Measurements from ENCODE around the gene EIF2S2.

The EIF2S2 gene

DNA sequence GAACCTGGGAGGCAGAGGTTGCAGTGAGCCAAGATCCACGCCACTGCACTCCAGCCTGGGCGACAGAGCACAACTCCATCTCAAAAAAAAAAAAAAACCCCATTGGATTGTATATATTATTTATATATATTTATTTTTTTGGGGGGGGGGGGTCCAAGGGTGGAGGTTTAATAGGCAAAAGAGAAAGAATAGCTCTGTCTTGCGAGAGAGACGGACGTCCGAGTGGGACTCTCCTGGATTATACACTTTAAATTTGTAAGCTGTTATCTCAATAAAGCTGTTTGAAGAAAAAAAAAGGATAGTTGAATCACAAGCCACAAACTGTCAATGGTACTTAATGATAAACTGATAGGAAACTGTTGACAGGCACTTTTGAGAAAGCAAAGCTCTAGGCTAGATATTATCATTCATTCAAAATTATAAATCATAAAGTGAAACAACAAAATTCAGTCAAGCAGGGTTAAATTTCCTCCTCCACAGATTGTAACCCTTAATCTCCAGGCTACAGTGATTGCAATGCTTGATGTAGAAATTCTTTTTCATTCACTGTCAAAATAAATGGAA lies 20.3 kb downstream of the EIF2S2 start:
- Histone ChIP-seq H3K4me3 (no peak overlapping the region), H3K27ac (no peak overlapping the region)

DNA sequence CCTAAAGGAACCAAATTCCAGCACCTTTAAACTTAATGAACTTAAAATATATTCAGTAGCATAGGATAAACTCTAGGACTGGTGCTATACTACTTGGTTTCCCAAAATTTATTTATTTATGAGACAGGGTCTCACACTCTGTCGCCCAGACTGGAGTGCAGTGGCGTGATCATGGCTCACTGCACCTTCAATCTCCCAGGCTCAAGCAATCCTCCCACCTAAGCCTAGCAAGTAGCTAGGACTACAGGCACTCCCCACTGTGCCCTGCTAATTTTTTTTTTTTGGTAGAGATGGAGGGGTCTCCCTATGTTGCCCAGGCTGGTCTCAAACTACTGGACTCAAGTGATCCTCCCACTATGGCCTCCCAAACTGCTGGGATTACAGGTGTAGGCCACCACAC lies 21.4 kb downstream of the EIF2S2 start:
- H3K27ac ChIP-seq = no peak overlapping the region

DNA sequence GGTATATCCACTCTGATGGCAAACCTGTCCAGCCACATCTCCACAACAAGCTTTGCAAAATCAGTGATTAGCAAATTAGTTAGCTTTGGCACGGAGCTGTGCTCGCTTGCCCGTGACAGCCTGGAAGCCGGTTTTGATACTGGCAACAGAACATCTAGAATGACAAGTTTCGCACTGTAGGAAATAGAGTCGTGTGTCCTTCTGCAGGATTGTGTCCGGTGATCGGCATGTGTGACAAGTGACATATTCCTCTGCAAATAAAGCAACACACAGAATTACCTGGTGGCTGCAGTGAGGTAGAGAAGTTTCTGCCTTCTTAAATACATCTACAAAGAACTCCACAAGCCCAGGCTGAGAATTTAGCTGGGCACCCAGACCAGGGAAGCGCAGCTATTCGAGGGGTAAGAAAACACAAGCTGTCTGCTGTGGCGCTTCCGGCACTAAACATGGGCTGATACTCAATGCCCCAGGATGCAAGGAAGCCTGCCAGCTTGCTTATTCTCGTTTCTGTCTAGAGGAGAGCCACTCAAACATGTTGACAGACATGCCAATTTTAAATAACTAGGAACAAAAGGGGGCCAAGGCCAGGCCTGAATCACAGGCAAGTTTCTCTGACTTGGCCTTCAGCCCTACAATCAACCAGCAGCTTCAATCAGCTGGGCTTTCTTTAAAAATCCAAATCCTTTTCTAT lies 22.2 kb downstream of the EIF2S2 start:
- H3K27ac ChIP-seq = peak overlapping the region in 4 of 21 experiments; percentile 13 to 49 (median 20)
- H3K4me3 ChIP-seq = no peak overlapping the region

More for the DNA sequence above, 21.4 kb downstream of the EIF2S2 start:
- H3K4me3 ChIP-seq = no peak overlapping the region

DNA sequence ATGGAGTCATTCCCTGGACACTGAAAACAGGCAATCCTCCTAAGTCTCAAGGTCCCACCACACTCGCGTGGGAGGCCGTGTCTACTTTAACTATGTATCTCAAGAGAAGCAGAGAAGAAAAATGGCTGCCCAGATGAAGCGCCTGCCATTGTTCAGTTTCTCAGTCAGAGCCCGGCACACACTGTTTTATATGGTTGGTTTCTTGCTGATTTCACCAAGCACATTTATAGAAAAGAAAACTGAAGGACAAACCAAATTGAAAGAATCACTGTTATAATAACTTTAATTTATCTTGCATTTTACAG lies 22.9 kb downstream of the EIF2S2 start:
- Histone ChIP-seq H3K27ac (no peak overlapping the region), H3K4me3 (no peak overlapping the region)

DNA sequence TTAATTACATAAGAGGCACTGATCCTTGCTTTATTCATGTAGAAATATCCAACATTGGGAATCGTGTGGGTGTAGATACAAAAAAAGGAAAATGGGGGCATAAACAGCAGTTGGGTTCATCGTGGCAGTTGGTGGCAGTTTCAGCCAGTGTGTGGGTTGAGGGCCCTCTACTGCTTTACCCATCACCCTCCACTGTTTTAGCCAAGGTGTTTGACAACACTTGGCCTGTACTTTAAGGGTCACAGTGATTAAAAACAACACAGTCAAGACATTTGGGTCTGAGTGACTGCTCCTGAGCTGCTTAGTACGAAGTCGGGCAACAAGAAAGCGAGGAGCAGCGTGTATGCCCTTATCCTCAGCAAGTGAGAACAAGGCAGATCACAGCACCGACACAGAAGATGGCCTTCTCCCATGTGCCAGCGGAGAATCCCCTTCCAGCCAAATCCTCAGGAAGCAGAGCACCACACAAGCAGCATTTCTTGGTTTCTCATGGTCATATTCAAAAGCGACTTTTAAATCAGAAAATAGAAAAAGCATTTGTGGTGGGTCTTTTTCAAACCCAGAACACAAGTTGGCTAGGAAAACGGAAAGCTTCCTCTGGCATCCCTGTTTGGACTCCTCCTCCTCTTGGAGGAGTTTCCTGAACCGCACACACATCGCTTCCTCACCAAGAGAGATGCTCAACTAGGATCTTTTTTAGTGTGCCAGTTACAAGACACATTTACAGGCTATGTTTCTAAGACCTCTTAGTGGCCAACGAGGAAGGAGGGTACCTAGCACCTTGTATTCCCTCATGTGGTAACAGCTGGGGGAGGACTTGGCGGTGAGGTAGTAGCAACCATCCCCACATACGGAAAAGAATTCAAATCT lies 23.5 kb downstream of the EIF2S2 start:
- Histone ChIP-seq H3K4me3 (no peak overlapping the region), H3K27ac (no peak overlapping the region)

DNA sequence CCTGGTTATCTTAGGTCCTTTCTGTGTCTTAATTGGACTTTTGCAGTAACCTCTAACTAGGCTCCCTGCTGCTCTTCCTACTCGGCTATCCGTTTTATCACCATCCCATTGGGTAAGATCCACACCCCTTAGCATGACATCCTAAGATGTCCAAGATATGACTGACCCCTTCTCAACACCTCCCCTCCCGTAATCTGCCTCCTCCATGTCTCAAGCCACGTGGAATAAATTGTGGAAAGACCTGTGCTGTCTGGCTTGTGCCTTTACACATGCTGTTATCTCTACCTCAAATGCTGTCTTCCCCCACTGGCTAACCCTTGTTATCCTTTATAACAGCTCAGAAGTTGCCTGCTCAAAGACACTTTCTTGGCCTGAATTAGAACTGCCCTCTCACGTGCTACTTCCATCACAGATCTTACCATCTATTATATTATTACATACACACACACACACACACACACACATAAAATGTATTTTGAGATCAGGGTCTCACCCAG lies 26.5 kb downstream of the EIF2S2 start:
- H3K4me3 ChIP-seq = no peak overlapping the region
- no peak overlapping the region for H3K27ac ChIP-seq

DNA sequence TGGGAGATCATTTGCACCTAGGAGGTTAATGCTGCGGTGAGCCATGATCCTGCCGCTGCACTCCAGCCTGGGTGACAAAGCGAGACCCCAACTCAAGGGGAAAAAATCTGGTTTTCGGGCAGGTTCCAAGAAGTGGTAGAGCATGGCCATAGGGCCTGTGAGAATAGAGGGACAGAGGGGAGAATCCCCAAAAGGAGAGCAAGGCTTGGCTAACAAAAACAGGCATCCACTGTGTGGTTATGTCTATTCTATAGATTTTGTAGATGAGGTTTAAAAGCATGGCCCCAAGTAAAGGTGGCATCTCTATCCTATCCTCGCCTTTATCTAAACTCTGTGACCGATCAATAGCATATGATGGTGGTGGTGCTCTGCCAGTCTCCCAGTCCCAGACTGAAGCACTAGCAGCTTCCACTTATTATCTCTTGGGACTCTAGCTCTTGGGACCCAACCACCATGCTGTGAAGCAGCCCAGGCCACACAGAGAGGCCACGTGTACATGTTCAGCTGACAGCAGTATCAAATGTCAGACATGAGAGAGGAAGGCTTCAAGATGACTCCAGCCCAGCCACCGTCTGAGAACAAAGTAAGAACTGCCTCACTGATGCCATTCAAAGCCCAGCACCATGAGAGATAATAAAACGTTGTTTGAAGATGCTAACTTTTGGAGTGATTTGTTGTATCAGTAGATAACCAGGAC lies 27.7 kb downstream of the EIF2S2 start:
- H3K4me3 ChIP-seq = no peak overlapping the region
- H3K27ac ChIP-seq = peak overlapping the region in 2 of 21 experiments; percentile 20 to 57

DNA sequence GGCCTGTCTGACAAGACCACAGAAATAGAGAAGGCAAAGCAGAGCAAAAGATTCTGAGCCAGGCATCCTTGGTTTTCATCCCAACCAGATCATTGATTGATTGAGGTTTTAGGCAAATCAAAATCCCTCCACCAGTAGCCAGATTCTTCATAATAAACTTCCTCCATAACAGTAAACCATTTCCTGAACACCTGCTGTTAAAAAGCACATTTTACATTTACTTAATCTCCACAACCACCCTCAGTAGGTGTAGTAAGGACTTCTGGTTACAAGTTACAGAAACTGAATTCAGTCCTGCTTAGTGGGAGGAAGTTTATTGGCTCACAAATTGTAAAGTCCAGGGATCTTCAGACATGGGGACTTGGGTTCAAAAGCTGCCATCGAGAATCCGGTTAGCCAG lies 28.3 kb downstream of the EIF2S2 start:
- H3K4me3 ChIP-seq = no peak overlapping the region
- peak overlapping the region in 5 of 21 experiments; percentile 12 to 57 (median 29) for H3K27ac ChIP-seq

DNA sequence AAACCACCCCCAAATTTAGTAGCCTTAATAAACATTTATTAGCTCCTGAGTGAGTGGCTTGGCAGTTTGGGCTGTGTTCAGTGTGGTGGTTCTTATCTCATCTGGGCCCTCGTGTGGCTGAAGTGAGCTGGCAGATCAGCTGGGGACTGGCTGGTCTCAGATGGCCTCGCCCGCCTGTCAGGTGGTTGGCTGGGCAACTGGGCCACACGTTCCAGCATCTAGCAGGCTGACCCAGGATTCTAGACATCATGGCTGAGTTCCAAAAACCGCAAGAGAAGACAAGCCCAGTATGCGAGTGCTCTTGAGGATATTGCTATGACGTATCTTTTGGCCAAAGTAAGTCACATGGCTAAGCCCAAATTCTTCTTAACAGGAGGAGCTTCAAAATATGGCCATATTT lies 28.9 kb downstream of the EIF2S2 start:
- Histone ChIP-seq H3K4me3 (no peak overlapping the region), H3K27ac (peak overlapping the region in 9 of 21 experiments; percentile 12 to 62 (median 32))

DNA sequence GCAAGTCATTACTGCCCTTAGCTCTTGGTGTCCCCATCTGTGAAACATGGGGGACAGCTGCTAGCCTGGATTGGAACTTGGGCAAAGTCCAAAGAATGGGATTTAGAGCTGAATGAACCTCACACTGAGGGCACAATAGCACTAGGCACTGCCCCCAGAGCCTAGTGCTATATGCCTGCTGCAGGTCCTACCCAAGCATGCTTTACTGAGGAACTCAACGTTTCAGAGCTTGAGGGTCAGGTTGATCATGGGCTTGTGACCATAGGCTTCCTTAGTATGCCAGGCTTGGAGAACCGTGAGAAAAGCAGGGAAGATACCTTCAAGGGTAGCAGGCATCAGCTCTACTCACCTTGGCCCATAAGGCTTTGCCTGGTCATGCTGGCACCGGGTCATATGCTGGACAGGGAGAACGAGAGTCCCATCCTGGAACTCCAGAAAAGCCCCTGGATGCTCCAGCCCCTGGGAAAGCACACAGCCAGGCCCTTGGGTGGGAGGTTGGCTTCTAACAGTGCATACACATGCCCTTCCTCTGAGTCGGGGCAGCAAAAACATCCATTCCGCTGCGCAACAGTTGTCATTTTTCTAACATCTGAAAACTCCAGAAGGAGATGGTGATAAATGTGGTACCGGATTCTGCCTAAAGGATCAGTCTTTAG lies 29.7 kb downstream of the EIF2S2 start:
- Histone ChIP-seq H3K4me3 (no peak overlapping the region), H3K27ac (peak overlapping the region in 9 of 21 experiments; percentile 12 to 62 (median 32))

DNA sequence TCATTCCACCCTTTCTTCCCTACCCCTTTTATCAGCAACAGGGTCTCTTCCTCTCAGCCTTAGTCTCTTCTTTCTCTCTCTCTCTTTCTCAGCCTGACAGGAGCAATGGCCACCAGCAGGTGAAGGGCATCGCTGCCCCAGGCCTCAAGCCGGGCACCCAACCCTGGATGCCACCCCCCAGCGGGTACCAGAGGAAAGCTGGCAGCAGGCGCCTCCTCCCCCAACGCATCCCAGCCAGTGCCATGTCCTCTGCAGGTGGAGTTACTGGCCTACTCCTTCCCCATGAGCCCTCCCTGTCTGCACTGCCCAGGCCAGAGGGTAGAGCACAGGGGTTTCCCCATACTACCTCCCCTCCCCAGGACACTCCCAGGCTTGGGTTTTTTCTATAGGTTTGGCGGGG lies 32.2 kb downstream of the EIF2S2 start:
- H3K27ac ChIP-seq = no peak overlapping the region

DNA sequence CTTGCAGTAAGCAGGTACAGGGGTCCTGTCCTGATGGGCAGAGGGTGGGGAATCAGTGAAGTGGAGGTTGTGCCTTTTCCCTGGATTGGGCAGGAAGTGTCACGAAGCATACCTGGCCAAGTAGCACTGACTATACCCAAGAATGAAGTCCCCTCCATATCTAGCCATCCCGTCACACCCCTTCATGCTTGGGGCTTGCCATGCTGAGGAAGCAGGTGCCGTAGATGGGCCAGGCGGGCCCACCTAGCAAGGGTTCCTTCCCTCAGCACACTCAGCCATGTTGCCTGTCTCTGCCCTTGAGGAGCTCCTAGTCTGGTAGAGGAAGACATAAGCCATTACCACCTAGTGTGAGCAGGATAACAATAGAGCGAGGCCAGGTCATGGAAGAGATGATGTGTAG lies 33.5 kb downstream of the EIF2S2 start:
- no peak overlapping the region for H3K27ac ChIP-seq
- H3K4me3 ChIP-seq = no peak overlapping the region

More for the DNA sequence above, 32.2 kb downstream of the EIF2S2 start:
- H3K4me3 ChIP-seq = no peak overlapping the region

DNA sequence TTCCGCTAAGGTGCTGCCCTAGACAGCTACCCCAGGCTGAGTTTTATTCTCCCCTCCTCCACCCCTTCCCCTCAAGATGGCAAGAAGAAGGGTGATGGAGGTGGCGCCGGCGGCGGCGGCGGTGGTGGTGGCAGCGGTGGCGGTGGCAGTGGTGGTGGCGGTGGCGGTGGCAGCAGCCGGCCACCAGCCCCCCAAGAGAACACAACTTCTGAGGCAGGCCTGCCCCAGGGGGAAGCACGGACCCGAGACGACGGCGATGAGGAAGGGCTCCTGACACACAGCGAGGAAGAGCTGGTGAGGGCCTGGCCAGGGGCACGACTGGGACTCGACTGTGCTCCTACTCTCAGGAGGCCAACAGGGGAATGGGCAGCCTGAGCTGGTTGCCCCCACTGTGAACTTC lies 35.1 kb downstream of the EIF2S2 start:
- H3K4me3 ChIP-seq = no peak overlapping the region
- no peak overlapping the region for H3K27ac ChIP-seq

DNA sequence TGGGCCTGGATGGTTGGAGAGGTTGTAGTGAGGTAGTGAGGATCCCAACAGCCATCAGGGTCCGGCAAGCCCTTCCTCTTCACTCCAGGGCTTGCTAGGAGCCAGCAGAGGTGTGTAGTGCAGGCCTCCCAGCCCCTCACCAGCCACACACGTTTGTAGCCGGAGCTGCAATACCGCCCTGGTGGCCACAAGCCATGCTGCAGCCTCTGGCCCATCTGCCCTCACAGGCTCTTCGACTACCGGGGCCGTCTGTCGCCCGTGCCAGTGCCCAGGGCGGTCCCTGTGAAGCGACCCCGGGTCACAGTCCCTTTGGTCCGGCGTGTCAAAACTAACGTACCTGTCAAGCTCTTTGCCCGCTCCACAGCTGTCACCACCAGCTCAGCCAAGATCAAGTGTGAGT lies 36.4 kb downstream of the EIF2S2 start:
- H3K4me3 ChIP-seq = no peak overlapping the region

DNA sequence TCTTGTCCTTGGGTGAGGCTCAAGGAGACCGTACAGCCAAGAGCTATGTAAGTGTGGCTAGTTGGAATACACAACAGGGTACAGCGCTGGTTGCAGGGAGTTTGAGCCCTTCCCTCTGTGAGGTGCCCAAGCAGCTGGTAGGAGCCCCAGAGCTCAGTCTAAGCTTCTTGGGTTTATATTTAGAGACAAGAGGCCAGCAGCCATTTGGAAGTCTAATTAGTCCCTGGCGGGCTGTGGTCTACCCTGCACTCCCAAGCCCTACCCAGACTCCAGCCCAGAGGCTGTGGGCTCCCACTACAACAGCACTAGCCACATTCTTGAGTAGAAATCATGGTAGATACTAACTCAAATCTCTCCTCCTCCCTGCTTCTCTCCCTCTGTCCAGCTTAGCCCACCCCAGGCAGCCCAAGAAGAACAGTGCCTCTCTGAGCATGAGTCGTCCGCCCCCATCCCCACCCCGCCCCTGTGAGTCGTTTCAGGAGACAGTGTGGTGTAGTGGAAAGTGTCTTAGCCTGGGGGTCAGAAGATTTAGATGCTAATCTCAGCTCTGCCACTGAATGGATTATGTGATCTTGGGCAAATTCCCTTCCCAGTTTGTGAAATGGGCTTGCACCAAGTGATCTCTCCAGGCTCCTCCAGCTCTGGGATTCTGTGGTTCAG lies 37.8 kb downstream of the EIF2S2 start:
- H3K27ac ChIP-seq = no peak overlapping the region
- H3K4me3 ChIP-seq = no peak overlapping the region

More for the DNA sequence above, 36.4 kb downstream of the EIF2S2 start:
- H3K27ac ChIP-seq = no peak overlapping the region

DNA sequence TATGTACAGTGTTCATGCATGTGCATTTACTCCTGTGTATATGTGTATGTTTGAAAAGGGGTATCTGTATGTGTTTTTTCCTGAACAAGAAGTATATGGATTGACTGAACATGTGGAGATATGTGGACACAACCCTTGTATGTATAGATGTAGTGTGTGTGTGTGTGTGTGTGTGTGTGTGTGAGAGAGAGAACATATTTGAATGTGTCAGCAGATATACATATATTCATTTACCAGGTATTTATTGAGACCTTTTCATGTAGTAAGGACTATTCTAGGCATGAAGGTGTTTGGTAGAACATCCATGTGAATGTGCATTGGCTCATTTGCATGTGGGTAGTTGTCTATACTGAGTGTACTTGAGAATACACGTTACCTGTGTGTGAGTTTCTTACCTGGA lies 39.3 kb downstream of the EIF2S2 start:
- Histone ChIP-seq H3K4me3 (no peak overlapping the region), H3K27ac (no peak overlapping the region)

DNA sequence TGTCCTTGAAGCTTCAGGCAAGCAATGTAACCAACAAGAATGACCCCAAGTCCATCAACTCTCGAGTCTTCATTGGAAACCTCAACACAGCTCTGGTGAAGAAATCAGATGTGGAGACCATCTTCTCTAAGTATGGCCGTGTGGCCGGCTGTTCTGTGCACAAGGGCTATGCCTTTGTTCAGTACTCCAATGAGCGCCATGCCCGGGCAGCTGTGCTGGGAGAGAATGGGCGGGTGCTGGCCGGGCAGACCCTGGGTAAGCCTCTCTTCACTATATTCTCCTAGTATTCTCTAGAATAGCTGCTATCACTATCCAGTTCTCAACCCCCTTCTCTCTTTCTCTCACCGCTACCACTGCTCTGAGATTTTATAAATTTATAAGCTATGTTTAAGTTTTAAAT lies 40.0 kb downstream of the EIF2S2 start:
- no peak overlapping the region for H3K27ac ChIP-seq
- no peak overlapping the region for H3K4me3 ChIP-seq

DNA sequence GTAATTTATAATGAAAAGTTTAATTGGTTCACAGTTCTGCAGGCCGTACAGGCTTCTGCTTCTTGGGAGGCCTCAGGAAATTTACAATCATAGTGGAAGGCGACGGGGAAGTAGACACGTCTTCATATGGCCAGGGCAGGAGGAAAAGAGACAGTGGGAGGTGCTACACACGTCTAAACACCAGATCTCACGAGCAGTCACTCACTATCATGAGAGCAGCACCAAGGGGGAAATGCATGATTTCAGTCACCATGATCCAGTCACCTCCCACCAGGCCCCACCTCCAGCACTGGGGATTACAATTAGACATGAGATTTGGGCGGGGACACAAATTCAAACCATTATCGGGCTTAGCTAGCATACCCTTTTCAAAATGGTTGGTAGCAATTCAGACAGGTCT lies 41.2 kb downstream of the EIF2S2 start:
- Histone ChIP-seq H3K4me3 (no peak overlapping the region), H3K27ac (no peak overlapping the region)

DNA sequence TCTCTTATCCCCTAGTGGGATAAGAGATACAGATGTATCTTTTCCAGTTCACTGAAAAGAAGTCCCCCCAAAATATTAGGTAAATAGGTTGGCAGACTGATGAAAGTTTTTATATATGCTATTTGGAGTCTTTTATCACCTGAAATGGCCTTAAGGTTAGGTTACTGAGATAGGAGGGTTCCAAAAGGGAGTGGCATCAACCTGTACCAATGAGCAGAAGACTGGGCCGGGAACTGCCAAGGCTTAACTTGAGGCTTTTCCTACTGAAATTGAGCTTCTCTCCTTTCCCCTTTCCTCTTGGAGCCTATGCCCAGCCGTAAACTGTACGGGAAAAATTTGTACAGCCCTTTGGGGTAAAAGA lies 42.0 kb downstream of the EIF2S2 start:
- no peak overlapping the region for H3K27ac ChIP-seq
- H3K4me3 ChIP-seq = no peak overlapping the region

Measured in skin epidermis (tissue), 12 donors.